Measurements from ENCODE around the gene HIVEP3. TPM values are rescaled to one million over a fixed set of nuclear protein-coding genes. Genes with fewer than 3 reads are reported as not detected.

Gene HIVEP3
- total RNA-seq, 4 donors from 2014 or later: 3.2 to 11.0 (median 4.2) TPM

DNA sequence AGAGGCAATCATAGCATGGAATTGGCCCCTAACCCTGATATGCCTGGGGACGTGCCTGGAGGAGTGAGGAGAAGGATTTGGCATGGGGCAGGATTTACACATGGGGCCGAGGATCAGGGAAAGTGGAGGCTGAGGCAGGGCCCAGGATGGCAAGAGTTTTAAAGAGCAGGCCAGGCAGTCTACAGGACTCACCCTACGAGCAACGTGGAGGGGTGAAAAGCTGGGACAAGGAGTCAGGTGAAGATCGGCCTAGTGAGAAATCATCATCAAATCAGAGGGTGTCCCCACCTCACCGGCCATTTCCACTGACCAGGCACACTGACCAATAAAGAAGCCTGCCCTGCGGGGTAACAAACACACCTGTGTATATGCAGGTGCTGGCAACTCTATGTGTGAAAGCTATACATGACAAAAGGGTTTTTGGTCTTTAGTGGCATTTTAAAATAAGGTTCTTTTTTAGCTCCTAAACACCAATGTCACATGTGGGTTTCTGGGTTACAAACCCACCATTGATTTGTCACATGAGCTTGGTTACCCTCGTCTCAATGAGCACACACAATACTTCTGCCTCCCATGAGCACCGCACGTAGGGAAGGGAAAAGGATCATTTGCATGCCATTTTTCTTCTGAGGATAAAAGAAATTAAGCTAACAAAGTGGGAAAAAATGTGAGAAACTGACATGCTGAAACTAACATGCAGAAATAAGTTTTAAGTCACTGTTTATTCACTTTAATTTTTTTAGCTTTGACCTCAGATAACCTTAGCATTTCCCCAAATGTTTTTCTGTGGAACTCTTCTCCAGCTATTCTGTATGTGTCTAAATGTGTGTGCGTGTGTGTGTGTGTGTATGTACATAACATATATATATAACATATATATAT, 266.1 kb downstream of the HIVEP3 start:
- Histone ChIP-seq H3K9me3 (no peaks in the 10 kb centered on the region), H3K27ac (no peak overlapping the region), H3K4me3 (no peak overlapping the region), H3K27me3 (no peaks in the 10 kb centered on the region), H3K4me1 (peaks cover 0 to 15% (median 5%) of the 10 kb centered on the region in 3 donors), H3K36me3 (no peaks in the 10 kb centered on the region)
- no peak for TF ChIP-seq POLR2A (IDR thresholded peaks at IDR 0.05)
- TF ChIP-seq, protein P1, sequence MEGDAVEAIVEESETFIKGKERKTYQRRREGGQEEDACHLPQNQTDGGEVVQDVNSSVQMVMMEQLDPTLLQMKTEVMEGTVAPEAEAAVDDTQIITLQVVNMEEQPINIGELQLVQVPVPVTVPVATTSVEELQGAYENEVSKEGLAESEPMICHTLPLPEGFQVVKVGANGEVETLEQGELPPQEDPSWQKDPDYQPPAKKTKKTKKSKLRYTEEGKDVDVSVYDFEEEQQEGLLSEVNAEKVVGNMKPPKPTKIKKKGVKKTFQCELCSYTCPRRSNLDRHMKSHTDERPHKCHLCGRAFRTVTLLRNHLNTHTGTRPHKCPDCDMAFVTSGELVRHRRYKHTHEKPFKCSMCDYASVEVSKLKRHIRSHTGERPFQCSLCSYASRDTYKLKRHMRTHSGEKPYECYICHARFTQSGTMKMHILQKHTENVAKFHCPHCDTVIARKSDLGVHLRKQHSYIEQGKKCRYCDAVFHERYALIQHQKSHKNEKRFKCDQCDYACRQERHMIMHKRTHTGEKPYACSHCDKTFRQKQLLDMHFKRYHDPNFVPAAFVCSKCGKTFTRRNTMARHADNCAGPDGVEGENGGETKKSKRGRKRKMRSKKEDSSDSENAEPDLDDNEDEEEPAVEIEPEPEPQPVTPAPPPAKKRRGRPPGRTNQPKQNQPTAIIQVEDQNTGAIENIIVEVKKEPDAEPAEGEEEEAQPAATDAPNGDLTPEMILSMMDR (IDR thresholded peaks at IDR 0.05): no peak
- no peak for DNase-seq
- 84 to 92% methylated on average over 10 to 11 of the region's 11 CpGs for WGBS, 2 donors
- intact Hi-C loops (cut with DNase I): no loop called here

DNA sequence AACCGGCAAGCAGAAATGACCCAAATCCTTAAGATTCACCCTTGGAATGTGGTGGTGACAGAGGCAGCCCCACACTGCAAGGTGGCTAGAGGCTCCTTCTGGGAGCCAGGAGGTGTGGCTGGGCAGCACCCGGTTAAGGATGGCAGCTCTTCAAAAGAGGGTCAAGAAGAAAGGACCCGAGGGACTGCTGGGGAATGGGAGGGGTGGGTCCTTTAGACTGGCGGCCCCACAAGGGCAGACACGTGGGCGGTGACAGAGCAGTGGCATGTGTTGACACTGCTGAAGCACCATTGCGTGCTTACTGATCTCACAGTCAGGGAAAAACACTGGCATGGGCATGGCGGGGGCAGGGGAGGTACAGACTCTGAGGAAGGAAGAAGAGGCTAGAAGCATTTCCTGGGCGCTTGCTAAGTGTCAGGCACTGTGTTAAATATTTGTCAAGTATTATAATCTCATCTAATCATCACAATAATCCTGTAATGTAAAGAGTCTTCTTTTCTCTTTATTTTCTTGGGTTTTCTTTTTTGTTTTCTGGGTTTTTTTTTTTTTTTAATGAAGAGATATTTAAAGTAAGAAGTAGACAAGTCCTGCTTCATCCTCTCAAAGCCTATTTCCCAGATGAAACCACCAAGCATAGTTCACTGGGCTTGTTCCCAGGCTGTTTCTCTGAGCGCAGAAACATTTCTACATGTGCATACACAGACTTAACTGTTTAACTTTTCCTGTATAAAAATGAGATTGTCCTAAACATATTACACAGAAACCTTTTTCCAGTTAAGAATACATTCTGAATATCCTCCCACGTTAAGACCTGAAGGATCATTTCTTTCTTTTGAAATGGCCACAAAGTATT, 268.5 kb downstream of the HIVEP3 start:
- 47 to 49% methylated on average over 11 of the region's 11 CpGs for WGBS, 2 donors
- TF ChIP-seq, protein P1 (IDR thresholded peaks at IDR 0.05): no peak
- TF ChIP-seq POLR2A (IDR thresholded peaks at IDR 0.05): no peak
- DNase-seq: no peak
- intact Hi-C loops (cut with DNase I): no loop called here
- peaks cover 0 to 15% (median 5%) of the 10 kb centered on the region in 3 donors for H3K4me1 ChIP-seq
- no peaks in the 10 kb centered on the region for H3K27me3 ChIP-seq
- H3K4me3 ChIP-seq: no peak overlapping the region
- no peaks in the 10 kb centered on the region for H3K36me3 ChIP-seq
- no peaks in the 10 kb centered on the region for H3K9me3 ChIP-seq
- no peak overlapping the region for H3K27ac ChIP-seq

DNA sequence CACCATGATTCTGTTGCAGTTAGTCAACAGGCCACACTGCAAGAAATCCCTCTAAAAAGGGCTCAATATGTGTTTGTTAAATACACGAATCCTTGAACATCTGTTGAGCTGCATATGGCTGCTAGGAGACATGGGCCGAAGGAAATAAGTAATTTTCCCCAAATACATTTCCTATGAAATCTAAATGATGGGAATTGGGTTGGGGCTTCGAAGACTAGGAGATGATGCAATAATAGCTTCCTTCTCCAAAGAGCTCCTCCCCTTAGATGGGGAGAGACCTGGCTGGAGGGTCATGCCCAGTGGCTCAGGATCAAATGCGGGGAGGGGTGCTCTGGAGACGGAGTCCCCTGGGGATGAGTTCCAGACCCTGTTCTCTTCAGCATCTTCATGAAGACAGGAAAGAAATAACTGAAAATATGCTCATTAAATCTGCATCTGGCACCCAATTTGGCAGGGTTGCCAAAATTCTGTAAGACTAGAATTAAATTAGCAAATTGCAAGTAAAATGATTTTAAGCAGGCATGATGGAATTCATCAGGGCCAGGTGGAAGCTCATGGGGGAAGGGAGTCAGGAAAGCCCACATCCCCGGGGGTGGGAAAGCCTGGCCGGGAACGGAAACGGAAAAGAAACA, 269.2 kb downstream of the HIVEP3 start:
- DNase-seq: no peak
- no peak for TF ChIP-seq POLR2A (IDR thresholded peaks at IDR 0.05)
- TF ChIP-seq, protein P1 (IDR thresholded peaks at IDR 0.05): no peak
- peaks cover 0 to 15% (median 5%) of the 10 kb centered on the region in 3 donors for H3K4me1 ChIP-seq
- intact Hi-C loops (cut with DNase I): no loop called here
- no peaks in the 10 kb centered on the region for H3K9me3 ChIP-seq
- no peak overlapping the region for H3K27ac ChIP-seq
- WGBS, 2 donors: 66 to 71% methylated on average over 9 of the region's 9 CpGs
- H3K4me3 ChIP-seq: no peak overlapping the region
- H3K27me3 ChIP-seq: no peaks in the 10 kb centered on the region
- no peaks in the 10 kb centered on the region for H3K36me3 ChIP-seq

DNA sequence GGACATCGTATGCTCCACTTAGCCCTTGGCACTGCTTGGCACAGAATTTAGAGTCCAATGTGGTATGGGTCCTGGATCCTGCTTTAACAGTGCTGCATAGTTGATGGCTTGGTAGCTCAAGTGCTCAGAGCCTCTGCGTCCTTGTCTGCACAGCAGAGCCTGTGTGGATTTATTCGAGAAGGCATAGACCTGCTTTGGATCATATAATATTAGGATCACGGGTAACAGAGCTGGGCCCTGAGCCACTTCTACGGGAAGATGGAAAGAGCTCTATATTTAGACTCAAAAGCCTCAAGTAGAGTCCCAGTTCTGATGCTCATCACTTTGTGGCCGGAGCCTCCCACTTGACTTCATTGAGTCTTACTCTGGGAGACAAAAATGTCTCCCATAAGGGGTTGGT, 269.9 kb downstream of the HIVEP3 start:
- Histone ChIP-seq H3K4me3 (no peak overlapping the region), H3K9me3 (no peaks in the 10 kb centered on the region), H3K27me3 (no peaks in the 10 kb centered on the region), H3K4me1 (peaks cover 0 to 15% (median 5%) of the 10 kb centered on the region in 3 donors), H3K36me3 (no peaks in the 10 kb centered on the region), H3K27ac (no peak overlapping the region)
- TF ChIP-seq, protein P1 (IDR thresholded peaks at IDR 0.05): no peak
- TF ChIP-seq POLR2A (IDR thresholded peaks at IDR 0.05): no peak
- intact Hi-C loops (cut with DNase I): no loop called here
- no peak for DNase-seq
- 94 to 100% methylated on average over 5 to 6 of the region's 6 CpGs for WGBS, 2 donors

All from esophagus squamous epithelium (tissue), 5 donors.